MM.1S (cell line): ENCODE data around the gene MPZL2.

ENCODE experiments used
- DNase-seq: peaks from one replicate; pipeline ENCODE4 v3.0.0-alpha.2; 2015
- H2AFZ ChIP-seq: fragments of 300-600 bp; sonication (generic); 2 replicates; pipeline ENCODE4 v1.6.0; 2016; ENCODE audit warnings: antibody characterized with exemption, low read length
- H3F3A ChIP-seq: fragments of 300-600 bp; sonication (generic); 2 replicates; pipeline ENCODE4 v1.6.1; 2016; ENCODE audit warnings: mild to moderate bottlenecking, antibody characterized with exemption, low read length, moderate library complexity, mixed read lengths; ENCODE audit not compliant: insufficient read depth
- H3K27ac ChIP-seq: fragments of 300-600 bp; sonication (generic); 2 replicates; pipeline ENCODE4 v1.5.1; 2016; ENCODE audit warnings: mild to moderate bottlenecking, low read length
- H3K27me3 ChIP-seq: fragments of 300-600 bp; sonication (generic); replicated peaks from 2 replicates; pipeline ENCODE4 v1.6.0; 2016; ENCODE audit warnings: low read length; ENCODE audit not compliant: insufficient read depth
- H3K36me3 ChIP-seq: fragments of 300-600 bp; sonication (generic); replicated peaks from 2 replicates; pipeline ENCODE4 v1.6.1; 2016; ENCODE audit warnings: mild to moderate bottlenecking, low read length, mixed read lengths; ENCODE audit not compliant: insufficient read depth
- H3K4me1 ChIP-seq: fragments of 300-600 bp; sonication (generic); 2 replicates; pipeline ENCODE4 v1.6.1; 2016; ENCODE audit warnings: low read length, mixed read lengths
- H3K4me2 ChIP-seq: fragments of 300-600 bp; sonication (generic); 2 replicates; pipeline ENCODE4 v1.6.0; 2016; ENCODE audit warnings: low read depth, low read length
- H3K4me3 ChIP-seq: fragments of 300-600 bp; sonication (generic); 2 replicates; pipeline ENCODE4 v1.5.1; 2016; ENCODE audit warnings: low read length, mixed read lengths
- H3K79me2 ChIP-seq: fragments of 300-600 bp; sonication (generic); 2 replicates; pipeline ENCODE4 v1.6.1; 2016; ENCODE audit warnings: mixed run types, low read length, mixed read lengths
- H3K9ac ChIP-seq: fragments of 300-600 bp; sonication (generic); 2 replicates; pipeline ENCODE4 v1.6.1; 2016; ENCODE audit warnings: low read length, mixed read lengths
- H3K9me2 ChIP-seq: fragments of 300-600 bp; sonication (generic); replicated peaks from 2 replicates; pipeline ENCODE4 v1.6.1; 2016; ENCODE audit warnings: mild to moderate bottlenecking, low read length, mixed read lengths; ENCODE audit not compliant: insufficient read depth
- H3K9me3 ChIP-seq: fragments of 300-600 bp; sonication (generic); replicated peaks from 2 replicates; pipeline ENCODE4 v1.6.1; 2016; ENCODE audit warnings: mild to moderate bottlenecking, low read length, mixed read lengths; ENCODE audit not compliant: insufficient read depth
- H4K20me1 ChIP-seq: fragments of 300-600 bp; sonication (generic); 2 replicates; pipeline ENCODE4 v1.6.1; 2016; ENCODE audit warnings: mild to moderate bottlenecking, low read length, moderate library complexity, mixed read lengths; ENCODE audit not compliant: insufficient read depth
- EZH2 ChIP-seq: fragments of 300-600 bp; sonication (generic); optimal IDR thresholded peaks from 2 replicates; pipeline ENCODE3; 2017; ENCODE audit warnings: low read depth, mild to moderate bottlenecking, antibody characterized with exemption, low read length, mixed read lengths
- EZH2phosphoT487 ChIP-seq: fragments of 300-600 bp; sonication (generic); IDR thresholded peaks from 2 replicates; pipeline ENCODE4 v1.6.1; 2018; ENCODE audit warnings: antibody characterized with exemption, low read length
- TF ChIP-seq, protein P1 (sequence below): fragments of 300-600 bp; sonication (generic); IDR thresholded peaks from 2 replicates; pipeline ENCODE4 v1.5.1; 2016; ENCODE audit warnings: antibody characterized with exemption, low read length, mixed read lengths

Gene MPZL2

DNA sequence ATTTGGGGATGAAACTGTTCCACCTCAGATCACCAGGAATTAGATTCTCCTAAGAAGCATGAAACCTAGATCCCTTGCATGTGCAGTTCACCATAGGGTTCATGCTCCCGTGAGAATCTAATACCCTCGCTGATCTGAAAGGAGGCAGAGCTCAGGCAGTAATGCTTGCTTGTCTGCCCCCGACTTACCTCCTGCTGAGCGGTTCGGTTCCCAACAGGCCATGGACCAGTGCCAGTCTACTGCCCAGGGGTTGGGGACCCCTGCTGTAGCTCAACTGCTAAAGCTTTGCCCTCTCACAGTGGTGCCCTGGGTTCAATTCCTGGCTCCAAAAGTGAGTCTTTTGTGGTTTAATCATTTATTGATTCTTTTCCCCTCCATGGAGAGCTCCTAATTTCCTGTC is 42.7 kb downstream of the MPZL2 start:
- H3F3A ChIP-seq, result no peaks in the 10 kb centered on the region

DNA sequence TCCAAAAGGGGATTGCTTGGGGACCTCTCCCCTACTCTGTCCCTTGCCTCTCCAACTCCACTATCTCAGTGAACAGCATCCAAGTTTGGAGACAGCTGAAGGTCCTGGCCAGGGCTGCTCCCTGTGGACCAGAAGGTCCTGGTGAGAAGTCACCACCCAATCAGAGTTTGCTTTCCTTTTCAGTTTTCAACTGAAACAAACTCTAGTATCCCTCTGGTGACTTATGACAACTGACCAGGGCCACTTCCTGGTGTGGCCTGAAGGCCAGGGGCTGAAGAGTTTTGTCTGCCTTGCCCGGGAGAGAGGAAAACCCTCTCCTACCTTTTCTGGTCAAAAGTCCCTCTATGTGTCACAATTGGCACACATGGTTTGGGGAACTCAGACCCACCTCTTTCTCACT is 44.4 kb downstream of the MPZL2 start:
- H3K4me3 ChIP-seq, result no peak overlapping the region
- no peak overlapping the region for H3K27ac ChIP-seq
- H3K9me2 ChIP-seq, result no peaks in the 10 kb centered on the region
- peaks cover 43% of the 10 kb centered on the region for H3K27me3 ChIP-seq
- no peak overlapping the region for H3K9ac ChIP-seq
- no peak overlapping the region for H2AFZ ChIP-seq
- H3K4me2 ChIP-seq, result no peak overlapping the region
- no peaks in the 10 kb centered on the region for H3K36me3 ChIP-seq
- no peaks in the 10 kb centered on the region for H3K79me2 ChIP-seq
- H4K20me1 ChIP-seq, result no peaks in the 10 kb centered on the region; the same call in 1 of the 2 replicates
- H3K4me1 ChIP-seq, result peaks cover 3% of the 10 kb centered on the region; the same call in 1 of the 2 replicates
- H3K9me3 ChIP-seq, result no peaks in the 10 kb centered on the region
- no peak for DNase-seq
- 0 out of 2 replicates have a peak, but pooled peaks cover under 1% of the 10 kb centered on the region for H3F3A ChIP-seq
- TF ChIP-seq EZH2phosphoT487, result no peak
- no peak for TF ChIP-seq EZH2
- TF ChIP-seq, protein P1, sequence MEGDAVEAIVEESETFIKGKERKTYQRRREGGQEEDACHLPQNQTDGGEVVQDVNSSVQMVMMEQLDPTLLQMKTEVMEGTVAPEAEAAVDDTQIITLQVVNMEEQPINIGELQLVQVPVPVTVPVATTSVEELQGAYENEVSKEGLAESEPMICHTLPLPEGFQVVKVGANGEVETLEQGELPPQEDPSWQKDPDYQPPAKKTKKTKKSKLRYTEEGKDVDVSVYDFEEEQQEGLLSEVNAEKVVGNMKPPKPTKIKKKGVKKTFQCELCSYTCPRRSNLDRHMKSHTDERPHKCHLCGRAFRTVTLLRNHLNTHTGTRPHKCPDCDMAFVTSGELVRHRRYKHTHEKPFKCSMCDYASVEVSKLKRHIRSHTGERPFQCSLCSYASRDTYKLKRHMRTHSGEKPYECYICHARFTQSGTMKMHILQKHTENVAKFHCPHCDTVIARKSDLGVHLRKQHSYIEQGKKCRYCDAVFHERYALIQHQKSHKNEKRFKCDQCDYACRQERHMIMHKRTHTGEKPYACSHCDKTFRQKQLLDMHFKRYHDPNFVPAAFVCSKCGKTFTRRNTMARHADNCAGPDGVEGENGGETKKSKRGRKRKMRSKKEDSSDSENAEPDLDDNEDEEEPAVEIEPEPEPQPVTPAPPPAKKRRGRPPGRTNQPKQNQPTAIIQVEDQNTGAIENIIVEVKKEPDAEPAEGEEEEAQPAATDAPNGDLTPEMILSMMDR, result no peak

More for the DNA sequence above, 42.7 kb downstream of the MPZL2 start:
- Histone ChIP-seq H3K4me1 (no peaks in the 10 kb centered on the region), H3K36me3 (no peaks in the 10 kb centered on the region), H3K27me3 (peaks cover 29% of the 10 kb centered on the region), H4K20me1 (no peaks in the 10 kb centered on the region), H3K9me2 (no peaks in the 10 kb centered on the region), H3K79me2 (no peaks in the 10 kb centered on the region), H2AFZ (no peak overlapping the region), H3K4me3 (no peak overlapping the region), H3K9me3 (no peaks in the 10 kb centered on the region), H3K27ac (no peak overlapping the region), H3K9ac (no peak overlapping the region), H3K4me2 (no peak overlapping the region)
- TF ChIP-seq EZH2 (no peak), EZH2phosphoT487 (no peak)
- TF ChIP-seq, protein P1, result no peak
- no peak for DNase-seq

DNA sequence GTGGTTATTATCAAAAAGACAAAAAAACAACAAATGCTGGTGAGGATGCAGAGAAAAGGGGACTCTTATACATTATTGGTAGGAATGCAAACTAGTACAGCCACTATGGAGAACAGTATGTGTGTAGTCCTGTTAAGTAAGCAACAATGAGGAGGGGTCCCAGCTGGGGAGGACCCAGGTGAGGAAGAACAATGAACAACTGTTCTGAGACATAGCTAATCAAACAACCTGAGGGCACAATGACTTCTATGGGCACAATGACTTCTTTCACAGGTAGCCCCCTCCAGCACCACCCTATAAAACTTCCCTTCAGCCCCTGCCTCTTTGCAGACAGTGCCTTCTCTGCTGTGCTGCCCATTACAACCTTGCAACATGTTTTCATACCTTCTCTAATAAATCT is 44.9 kb downstream of the MPZL2 start:
- Histone ChIP-seq H3K9ac (no peak overlapping the region), H3K79me2 (no peaks in the 10 kb centered on the region), H3K9me2 (no peaks in the 10 kb centered on the region), H3K27me3 (peaks cover 47% of the 10 kb centered on the region), H3F3A (peaks cover 6% of the 10 kb centered on the region; the same call in 1 of the 2 replicates), H3K4me2 (no peak overlapping the region), H3K9me3 (no peaks in the 10 kb centered on the region), H3K27ac (no peak overlapping the region), H3K4me3 (no peak overlapping the region), H4K20me1 (no peaks in the 10 kb centered on the region; the same call in 1 of the 2 replicates), H2AFZ (no peak overlapping the region), H3K36me3 (no peaks in the 10 kb centered on the region), H3K4me1 (peaks cover 8% of the 10 kb centered on the region)
- no peak for TF ChIP-seq EZH2phosphoT487
- no peak for TF ChIP-seq EZH2
- TF ChIP-seq, protein P1, result no peak
- no peak for DNase-seq
